GM12801 (cell line): ENCODE measurements around the gene TMEM144.

Source experiments
- CTCF ChIP-seq: IDR thresholded peaks from one replicate; pipeline ENCODE4 v1.5.1; 2011; ENCODE audit warnings: control low read depth; ENCODE audit not compliant: insufficient read length; ENCODE audit errors: extremely low read depth

Gene TMEM144

GRCh38 chr4:158291334-158292055, 81.2 kb downstream of the TMEM144 start:
- TF ChIP-seq CTCF: no peak

GRCh38 chr4:158292156-158292555, 81.9 kb downstream of the TMEM144 start:
- TF ChIP-seq CTCF: no peak

- TF ChIP-seq CTCF: no peak
Observed at GRCh38 chr4:158295053-158295452, 84.8 kb downstream of the TMEM144 start.

DNA sequence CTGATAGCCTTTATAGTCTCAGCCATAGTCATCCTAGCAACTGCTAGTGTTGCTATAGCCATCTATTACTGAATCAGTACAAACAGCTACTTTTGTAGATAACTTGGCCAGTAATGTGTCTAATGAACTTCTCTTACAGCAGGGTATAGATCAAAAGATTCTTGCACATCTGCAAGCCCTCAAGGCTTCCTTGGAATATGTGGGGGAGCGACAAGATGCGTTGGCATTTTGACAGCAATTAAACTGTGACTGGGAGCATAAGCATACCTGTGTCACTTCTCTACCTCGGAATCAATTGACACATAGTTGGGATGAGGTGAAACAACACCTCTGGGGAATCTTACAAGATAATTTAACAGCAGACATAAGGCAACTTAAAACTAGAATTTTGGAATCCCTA, 87.6 kb downstream of the TMEM144 start:
- TF ChIP-seq CTCF: no peak

DNA sequence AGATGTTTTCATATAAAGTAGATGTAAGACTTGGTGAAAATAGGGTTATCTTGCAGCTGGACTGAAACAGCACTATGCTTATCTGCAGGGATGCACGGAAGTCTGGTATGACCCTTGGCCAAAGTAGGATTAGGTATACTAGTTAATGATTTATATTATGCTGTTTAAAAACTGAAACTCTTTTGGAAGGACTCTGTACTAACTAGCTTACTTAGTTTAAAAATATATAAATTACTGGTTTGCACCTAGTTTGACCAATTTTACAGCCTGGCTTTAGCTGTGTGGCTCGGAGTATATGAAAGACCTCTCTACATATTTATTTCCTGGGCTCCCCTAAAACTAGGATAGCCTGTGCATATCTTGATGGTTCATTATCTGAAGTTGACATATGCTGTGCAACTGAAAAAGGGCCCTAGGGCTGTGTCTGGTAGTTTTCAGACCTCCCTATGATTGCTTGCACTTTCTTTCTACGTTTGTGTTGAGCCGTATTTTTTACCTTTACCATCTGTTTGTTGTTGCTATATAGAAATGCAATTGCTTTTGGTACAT, 89.2 kb downstream of the TMEM144 start:
- no peak for TF ChIP-seq CTCF

- TF ChIP-seq CTCF: no peak
Observed at GRCh38 chr4:158300012-158300411, 89.7 kb downstream of the TMEM144 start.

- TF ChIP-seq CTCF: no peak
Observed at GRCh38 chr4:158302076-158302866, 92.0 kb downstream of the TMEM144 start.
